Cardiac ventricle fibroblast (primary cell): ENCODE results near the gene CBL. TPM values are rescaled to one million over a fixed set of nuclear protein-coding genes. Genes with fewer than 3 reads are reported as not detected.

Experiments used
- total RNA-seq: library from RNA; depleted of rRNA; stranded (reverse); fragments of >200 nt; gene quantifications from 2 replicates; pipeline ENCODE4 v1.2.3, GENCODE V29; 2015

Gene CBL
- 6.3 and 7.1 TPM in 2 replicates for total RNA-seq

GRCh38 chr11:119205574-119206510 is at the start of gene CBL:
CBL (plus strand) TSS chr11:119206339; CDS start chr11:119206418, 79 bp downstream.

DNA sequence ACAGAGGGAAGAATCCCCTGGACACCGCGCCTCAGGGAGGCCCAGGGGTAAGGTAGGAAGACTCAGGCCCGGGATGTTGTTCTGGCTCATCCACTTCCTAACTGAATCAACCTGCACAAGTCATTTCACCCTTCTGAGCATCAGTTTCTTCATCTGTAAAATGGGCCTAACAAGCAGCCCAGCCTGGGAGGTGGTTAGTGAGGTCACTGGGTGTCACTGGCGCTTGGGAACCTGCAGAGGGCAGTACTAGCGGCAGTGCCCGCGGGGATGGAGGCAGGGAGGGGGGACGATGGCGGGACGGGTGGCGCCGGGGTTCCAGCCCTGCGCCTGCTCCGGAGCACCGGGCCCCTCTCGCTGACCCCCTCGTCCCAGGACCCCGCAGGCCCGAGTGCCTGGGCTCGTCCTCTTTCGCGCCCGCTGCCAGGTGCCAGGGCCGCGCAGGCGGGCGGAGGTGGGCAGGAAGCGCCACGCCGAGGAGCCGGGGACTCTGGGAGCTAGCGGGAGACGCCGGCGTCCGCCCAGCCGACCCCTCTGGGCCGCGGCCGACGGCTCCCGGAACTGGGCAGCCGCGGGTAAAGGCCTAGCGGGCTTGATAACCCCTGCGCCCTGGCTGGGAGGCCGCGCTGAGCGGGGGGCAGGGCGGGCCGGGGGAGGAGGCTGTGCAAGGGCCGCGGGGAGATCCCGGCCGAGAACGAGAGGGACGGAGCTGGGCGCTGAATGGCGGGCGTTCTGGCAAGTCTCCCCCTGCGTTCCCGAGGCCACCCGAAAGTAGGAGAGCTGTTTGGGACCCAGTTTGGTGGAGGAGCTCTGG is 37.5 kb upstream of the CBL start, which contains the start of gene NLRX1:
Gene NLRX1 (plus strand): TSS at position 255 of the 811 bp plus-strand sequence. CDS start 2,679 bp downstream, outside the sequence.

GRCh38 chr11:119316729-119317591 is 110.8 kb downstream of the CBL start, which contains the start of gene MCAM:
MCAM (minus strand) TSS chr11:119317130; CDS start chr11:119317101, 29 bp downstream.

DNA sequence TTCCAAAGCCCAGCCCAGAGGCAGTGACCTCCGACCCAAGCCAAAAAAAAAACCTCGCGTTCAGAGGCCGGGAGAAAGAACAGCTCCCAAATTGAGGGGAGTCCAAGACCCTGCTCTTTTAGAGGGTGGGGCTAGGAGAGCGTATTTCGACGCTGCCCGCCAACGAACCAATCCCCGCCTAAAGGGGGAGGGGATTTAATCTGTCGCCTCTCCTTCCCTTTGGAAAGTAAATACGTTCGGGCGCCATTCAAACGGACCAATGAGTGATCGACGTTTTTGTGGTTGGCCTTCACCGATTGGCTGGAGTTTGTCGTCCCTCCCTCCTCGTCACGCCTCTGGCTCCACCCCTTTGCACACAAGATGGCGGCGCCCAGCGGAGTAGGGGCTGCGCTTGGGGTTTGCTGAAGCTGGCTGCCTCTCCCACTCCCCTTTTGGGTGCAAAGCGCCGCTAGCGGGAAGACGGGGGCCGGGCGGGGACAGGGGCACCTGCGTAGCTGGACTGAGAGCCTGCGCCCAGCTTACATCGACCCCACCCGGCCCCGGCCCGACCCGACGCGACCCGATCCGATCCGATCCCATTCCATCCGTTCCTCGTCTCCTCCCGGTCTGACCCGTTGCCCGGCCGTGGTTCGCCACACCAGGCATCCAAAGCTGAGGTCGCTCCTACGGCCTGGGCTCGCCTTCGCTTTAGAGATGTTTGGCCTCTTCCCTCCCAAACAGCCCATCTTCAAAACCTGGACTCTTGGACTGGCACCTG is 128.2 kb downstream of the CBL start, which contains the start of gene RNF26:
Gene RNF26 (plus strand): TSS at position 354 of the 757 bp plus-strand sequence. CDS start 596 bp downstream, outside the sequence.

DNA sequence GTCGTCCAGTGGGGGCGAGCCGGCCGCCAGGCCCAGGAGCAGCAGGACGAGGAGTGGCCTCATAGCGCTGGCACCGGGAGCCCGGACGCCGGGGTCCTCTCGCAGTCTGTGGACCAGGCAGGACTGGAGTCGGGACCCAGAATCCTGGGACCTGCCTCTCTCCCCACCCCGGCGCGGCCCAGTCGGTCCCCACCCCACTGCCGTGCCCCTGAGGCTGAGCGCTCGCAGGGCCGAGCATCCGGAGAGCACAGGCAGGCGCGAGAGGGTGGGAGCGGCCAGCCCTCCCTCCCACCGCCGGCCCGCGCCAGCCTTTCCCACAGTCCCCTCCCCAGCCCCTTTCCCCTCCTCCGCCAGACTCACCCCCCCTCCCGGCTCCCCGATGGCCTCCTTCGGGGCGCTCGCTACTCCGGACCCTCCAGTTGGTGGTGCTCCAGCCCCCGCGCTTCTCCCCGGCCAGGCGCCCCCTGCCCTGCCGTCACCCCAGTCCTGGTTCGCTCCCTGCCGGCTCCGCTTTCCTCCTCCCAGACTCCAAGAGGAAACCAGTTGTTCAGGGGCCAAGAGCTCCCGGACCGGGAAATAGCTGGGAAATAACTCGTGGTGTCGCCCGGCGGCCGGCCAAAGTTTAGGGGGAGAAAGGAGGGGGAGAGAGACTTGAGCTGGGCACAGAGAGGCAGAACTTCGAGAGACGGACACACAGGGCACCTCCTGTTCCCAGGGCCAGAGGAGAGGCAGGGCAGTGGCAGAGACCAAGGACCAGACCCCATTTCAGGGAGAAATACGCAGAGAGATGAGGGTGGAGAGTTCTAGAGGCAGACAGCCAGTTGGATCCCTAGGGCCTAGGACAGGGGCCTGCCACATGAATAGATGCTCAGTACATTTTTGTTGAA is 134.4 kb downstream of the CBL start, which contains the start of gene C1QTNF5:
Gene C1QTNF5 (minus strand): TSS at position 549 of the 887 bp plus-strand sequence. CDS start 486 bp downstream, at position 63.

DNA sequence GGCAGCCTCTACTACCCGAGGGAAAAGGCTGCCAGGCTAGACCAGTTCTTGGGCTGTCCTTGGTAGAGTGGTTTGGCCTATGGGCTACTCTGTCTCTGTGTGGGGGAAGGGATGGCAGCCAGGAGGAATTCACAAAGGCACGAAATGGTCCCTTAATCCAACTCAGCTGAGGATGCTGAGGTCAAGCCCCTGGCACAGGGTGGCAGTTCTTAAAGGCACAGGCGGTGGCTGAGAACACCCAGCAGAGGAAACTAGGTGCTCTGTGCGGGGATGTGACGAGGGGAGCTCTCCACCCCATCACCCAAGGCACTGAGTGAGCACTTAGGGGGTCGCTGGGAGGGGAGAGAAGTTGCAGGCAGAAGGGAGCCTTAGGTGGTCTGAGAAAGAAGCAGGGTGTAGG is 140.5 kb downstream of the CBL start, which contains the start of gene MFRP:
Gene MFRP (minus strand): TSS at position 101 of the 400 bp plus-strand sequence. CDS start 192 bp downstream, outside the sequence.

Other genes starting within 250 kb of the CBL start
- not detected in 2 replicates for gene FOXR1, start 234.6 kb upstream of the CBL start, total RNA-seq
- 5.7 and 16.8 TPM in 2 replicates for gene CENATAC, start 208.2 kb upstream of the CBL start, total RNA-seq
- gene RPS25, start 188.0 kb upstream of the CBL start, total RNA-seq = 2,131 and 3,333 TPM in 2 replicates
- 76.9 and 85.3 TPM in 2 replicates for gene TRAPPC4, start 187.6 kb upstream of the CBL start, total RNA-seq
- gene SLC37A4, start 175.5 kb upstream of the CBL start, total RNA-seq = 12.2 and 12.8 TPM in 2 replicates
- gene HYOU1, start 149.1 kb upstream of the CBL start, total RNA-seq = 79.2 and 89.9 TPM in 2 replicates
- 25.2 and 25.4 TPM in 2 replicates for gene VPS11, start 138.5 kb upstream of the CBL start, total RNA-seq
- 9.6 and 13.2 TPM in 2 replicates for gene HMBS, start 121.5 kb upstream of the CBL start, total RNA-seq
- gene DPAGT1, start 104.5 kb upstream of the CBL start, total RNA-seq = 20.3 and 30.8 TPM in 2 replicates
- gene C2CD2L, start 99.0 kb upstream of the CBL start, total RNA-seq = 3.9 and 4.6 TPM in 2 replicates
- gene HINFP, start 84.8 kb upstream of the CBL start, total RNA-seq = 8.8 and 9.4 TPM in 2 replicates
- gene ABCG4, start 57.3 kb upstream of the CBL start, total RNA-seq = 0.10 and 0.31 TPM in 2 replicates
- 17.7 and 20.2 TPM in 2 replicates for gene NLRX1, start 37.6 kb upstream of the CBL start, total RNA-seq
- gene NHERF4, start 20.9 kb upstream of the CBL start, total RNA-seq = not detected in 2 replicates
- gene MCAM, start 110.8 kb downstream of the CBL start, total RNA-seq = 153 and 177 TPM in 2 replicates
- gene RNF26, start 128.2 kb downstream of the CBL start, total RNA-seq = 16.1 and 16.2 TPM in 2 replicates
- 28.5 and 36.9 TPM in 2 replicates for gene C1QTNF5, start 134.5 kb downstream of the CBL start, total RNA-seq
- gene MFRP, start 140.4 kb downstream of the CBL start, total RNA-seq = 0.12 TPM in 1 of 2 replicates, not detected in the other
- gene USP2, start 175.4 kb downstream of the CBL start, total RNA-seq = 0.15 TPM in 1 of 2 replicates, not detected in the other
- gene THY1, start 216.8 kb downstream of the CBL start, total RNA-seq = 93.5 and 98.5 TPM in 2 replicates